Heart right ventricle (tissue), 16 donors: ENCODE results near the gene CLEC16A. TPM values are rescaled to one million over a fixed set of nuclear protein-coding genes. Genes with fewer than 3 reads are reported as not detected.

Experiments used
- ATAC-seq, 8 donors: fragments of 200-7000 bp; cut with Tn5 transposase; one replicate each; pipeline ENCODE4 v1.9.1; 2020; ENCODE audit warnings: mild to moderate bottlenecking in 8 of 8, moderate library complexity in 8 of 8, moderate number of reproducible peaks in 1 of 8
- DNase-seq, 2 donors: peaks; one replicate each; pipeline ENCODE4 v3.0.0-alpha.2; 2020
- H3K27ac ChIP-seq, 10 donors: fragments of 200-600 bp; sonication (generic) in 2 of 10; one replicate each; pipeline versions ENCODE4 v1.5.0 to v1.8.0; 2020 to 2022; ENCODE audit warnings: mild to moderate bottlenecking in 3 of 10
- H3K27me3 ChIP-seq, 7 donors: fragments of 200-600 bp; one replicate each; pipeline ENCODE4 v1.8.0; 2021 to 2022; ENCODE audit warnings: mild to moderate bottlenecking in 2 of 7
- H3K36me3 ChIP-seq, 9 donors: fragments of 200-600 bp; sonication (generic) in 1 of 9; one replicate each; pipeline versions ENCODE4 v1.5.0 to v1.8.0; 2020 to 2022; ENCODE audit warnings: mild to moderate bottlenecking in 2 of 9
- H3K4me1 ChIP-seq, 9 donors: fragments of 200-600 bp; sonication (generic) in 1 of 9; one replicate each; pipeline versions ENCODE4 v1.5.0 to v1.8.0; 2020 to 2022; ENCODE audit warnings: mild to moderate bottlenecking in 4 of 9
- H3K4me3 ChIP-seq, 10 donors: fragments of 200-600 bp; sonication (generic) in 2 of 10; one replicate each; pipeline versions ENCODE4 v1.5.0 to v1.8.0; 2020 to 2022; ENCODE audit warnings: mild to moderate bottlenecking in 7 of 10, moderate library complexity in 2 of 10
- H3K9me3 ChIP-seq, 11 donors: fragments of 200-600 bp in 10 of 11; sonication (generic) in 2 of 11; one replicate each; pipeline versions ENCODE4 v1.5.0 to v1.8.0; 2013 to 2022; ENCODE audit warnings: mild to moderate bottlenecking in 2 of 11, control low read depth in 1 of 11, moderate library complexity in 1 of 11
- CTCF ChIP-seq, 9 donors: fragments of 200-600 bp; sonication (generic) in 2 of 9; IDR thresholded peaks; one replicate each; pipeline versions ENCODE4 v1.5.0 to v1.8.0; 2021 to 2022; ENCODE audit warnings: antibody characterized with exemption in 9 of 9, mild to moderate bottlenecking in 5 of 9, moderate library complexity in 1 of 9
- WGBS, 2 donors: extraction: QIAGEN DNeasy Blood & Tissue Kit; methylation state at CpG; one replicate each; pipeline ENCODE4 v1.1.7; 2013; ENCODE audit warnings: inconsistent platforms in 1 of 2; 5-methylcytosine and 5-hydroxymethylcytosine counted together
- intact Hi-C, 10 donors: fragments of 100-400 bp; cut with DNase I; formaldehyde crosslinking; loops; one replicate each; pipeline versions ENCODE4 v1.11.1 to v1.14.2; 2022
- polyA plus RNA-seq, 2 donors: library from polyadenylated mRNA; stranded (reverse); fragments of 200-250 nt; gene quantifications; one replicate each; pipeline ENCODE4 v1.2.3, GENCODE V29; 2013
- total RNA-seq, 10 donors: library from RNA; stranded (reverse); fragmentation: NEBNext Ultra II Directional in 3 of 10; extraction: Animal tissue kit (Norgen Biotek cat#: 25700) in 3 of 10; gene quantifications; one replicate each; pipeline versions ENCODE4 v1.2.1 to v1.2.4, GENCODE V29; 2021 to 2023
- donor health status: Arrhythmogenic right ventricular cardiomyopathy.
- donor health status: ischemic (EF 13 %, LVEDD 7.1; RV severe dilation, severe dysfunction).
- donor health status: healthy with polysubstance abuse.
- donor health status: DM: no; HTN: yes; CAD: no.
- donor health status: DM: no; HTN: no; CAD: no.
- donor health status: ischemic (EF 25% LVEDD 6.9; RV normal size, moderate dysfunction).
- donor health status: ischemic (EF 25% LVEDD 5.7; RV mildly dilated, moderate dysfunction).
- donor health status: healthy.
- donor health status: DM: yes; HTN: yes; CAD: no.
- donor health status: Ischemic cardiomyopathy.
- donor health status: ischemic (EF 35%, LVEDD 5.7; RV mildly dilated, moderate dysfunction).
- donor health status: nonischemic (EF 11% LVEDD 7.7; RV severe dilation, severe dysfunction).
- donor health status: DM: yes; HTN: yes; CAD: no.
- donor health status: PGD.
- donor health status: ischemic (EF 29% LVEDD 5.4; RV normal size, mild dysfunction).
- donor health status: nonischemic (EF 23%, LVEDD 6.1; RV moderate dilation, normal function).

CLEC16A gene
- total and polyA plus RNA-seq, 12 donors: 12.1 to 30.8 (median 23.0) TPM

- H3K27ac ChIP-seq: no peak overlapping the region
- DNase-seq (no peak), ATAC-seq (no peak)
- H3K4me3 ChIP-seq: no peak overlapping the region
- no peaks in the 10 kb centered on the region for H3K9me3 ChIP-seq
- 94 to 95% methylated on average over 10 of the region's 10 CpGs for WGBS, 2 donors
- no peak for TF ChIP-seq CTCF (IDR thresholded peaks at IDR 0.05)
- intact Hi-C loops: loop anchor here in 1 of 10 donors (5.0 kb wide), 1 partner anchor 48 kb away; no protein-coding TSS in a partner anchor
- H3K4me1 ChIP-seq: peaks cover 0 to 38% (median 0%) of the 10 kb centered on the region in 9 donors
- H3K27me3 ChIP-seq: no peaks in the 10 kb centered on the region
- H3K36me3 ChIP-seq: peaks cover 0 to 29% (median 10%) of the 10 kb centered on the region in 9 donors
Measured at GRCh38 chr16:11183951-11184350, 239.6 kb downstream of the CLEC16A start.

- peak in 1 of 8 donors; percentile 25 for ATAC-seq
Measured at GRCh38 chr16:11187522-11188023, 243.2 kb downstream of the CLEC16A start.

GRCh38 chr16:11188801-11189740, 244.7 kb downstream of the CLEC16A start:
- no peaks in the 10 kb centered on the region for H3K27me3 ChIP-seq
- H3K9me3 ChIP-seq: no peaks in the 10 kb centered on the region
- peaks cover 0 to 8% (median 0%) of the 10 kb centered on the region in 9 donors for H3K4me1 ChIP-seq
- ATAC-seq (no peak), DNase-seq (no peak)
- no peak overlapping the region for H3K27ac ChIP-seq
- intact Hi-C loops: no loop called here
- H3K4me3 ChIP-seq: no peak overlapping the region
- H3K36me3 ChIP-seq: no peaks in the 10 kb centered on the region
- no peak for TF ChIP-seq CTCF (IDR thresholded peaks at IDR 0.05)
- WGBS, 2 donors: 88 to 89% methylated on average over 23 of the region's 23 CpGs

More at GRCh38 chr16:11187522-11188023, 243.2 kb downstream of the CLEC16A start:
- intact Hi-C loops: no loop called here
- DNase-seq: no peak
- Histone ChIP-seq H3K27ac (no peak overlapping the region), H3K27me3 (no peaks in the 10 kb centered on the region), H3K4me1 (peaks cover 0 to 13% (median 0%) of the 10 kb centered on the region in 9 donors), H3K9me3 (no peaks in the 10 kb centered on the region), H3K4me3 (no peak overlapping the region), H3K36me3 (peaks cover 0 to 3% (median 0%) of the 10 kb centered on the region in 9 donors)
- TF ChIP-seq CTCF (IDR thresholded peaks at IDR 0.05): no peak
- 68 to 70% methylated on average over 6 of the region's 6 CpGs for WGBS, 2 donors

GRCh38 chr16:11190588-11191560, 246.5 kb downstream of the CLEC16A start:
- no peak for ATAC-seq

More at GRCh38 chr16:11190588-11191560, 246.5 kb downstream of the CLEC16A start:
- H3K4me3 ChIP-seq: no peak overlapping the region
- peaks cover 0 to 18% (median 0%) of the 10 kb centered on the region in 9 donors for H3K4me1 ChIP-seq
- no peaks in the 10 kb centered on the region for H3K36me3 ChIP-seq
- no peak for TF ChIP-seq CTCF (IDR thresholded peaks at IDR 0.05)
- H3K27ac ChIP-seq: no peak overlapping the region
- 79 to 81% methylated on average over 15 of the region's 15 CpGs for WGBS, 2 donors
- no peaks in the 10 kb centered on the region for H3K27me3 ChIP-seq
- no peak for DNase-seq
- H3K9me3 ChIP-seq: no peaks in the 10 kb centered on the region
- intact Hi-C loops: no loop called here
